ENCODE data around the gene ST3GAL4. TPM values are rescaled to one million over a fixed set of nuclear protein-coding genes. Genes with fewer than 3 reads are reported as not detected.

The ST3GAL4 gene
- total RNA-seq, 4 donors from 2014 or later: 24.7 to 35.2 (median 28.0) TPM

- TF ChIP-seq, protein P1, sequence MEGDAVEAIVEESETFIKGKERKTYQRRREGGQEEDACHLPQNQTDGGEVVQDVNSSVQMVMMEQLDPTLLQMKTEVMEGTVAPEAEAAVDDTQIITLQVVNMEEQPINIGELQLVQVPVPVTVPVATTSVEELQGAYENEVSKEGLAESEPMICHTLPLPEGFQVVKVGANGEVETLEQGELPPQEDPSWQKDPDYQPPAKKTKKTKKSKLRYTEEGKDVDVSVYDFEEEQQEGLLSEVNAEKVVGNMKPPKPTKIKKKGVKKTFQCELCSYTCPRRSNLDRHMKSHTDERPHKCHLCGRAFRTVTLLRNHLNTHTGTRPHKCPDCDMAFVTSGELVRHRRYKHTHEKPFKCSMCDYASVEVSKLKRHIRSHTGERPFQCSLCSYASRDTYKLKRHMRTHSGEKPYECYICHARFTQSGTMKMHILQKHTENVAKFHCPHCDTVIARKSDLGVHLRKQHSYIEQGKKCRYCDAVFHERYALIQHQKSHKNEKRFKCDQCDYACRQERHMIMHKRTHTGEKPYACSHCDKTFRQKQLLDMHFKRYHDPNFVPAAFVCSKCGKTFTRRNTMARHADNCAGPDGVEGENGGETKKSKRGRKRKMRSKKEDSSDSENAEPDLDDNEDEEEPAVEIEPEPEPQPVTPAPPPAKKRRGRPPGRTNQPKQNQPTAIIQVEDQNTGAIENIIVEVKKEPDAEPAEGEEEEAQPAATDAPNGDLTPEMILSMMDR (IDR thresholded peaks at IDR 0.05; ENCODE audit: low read depth): no peak
Observed at GRCh38 chr11:126413426-126413825, 57.9 kb downstream of the ST3GAL4 start.

DNA sequence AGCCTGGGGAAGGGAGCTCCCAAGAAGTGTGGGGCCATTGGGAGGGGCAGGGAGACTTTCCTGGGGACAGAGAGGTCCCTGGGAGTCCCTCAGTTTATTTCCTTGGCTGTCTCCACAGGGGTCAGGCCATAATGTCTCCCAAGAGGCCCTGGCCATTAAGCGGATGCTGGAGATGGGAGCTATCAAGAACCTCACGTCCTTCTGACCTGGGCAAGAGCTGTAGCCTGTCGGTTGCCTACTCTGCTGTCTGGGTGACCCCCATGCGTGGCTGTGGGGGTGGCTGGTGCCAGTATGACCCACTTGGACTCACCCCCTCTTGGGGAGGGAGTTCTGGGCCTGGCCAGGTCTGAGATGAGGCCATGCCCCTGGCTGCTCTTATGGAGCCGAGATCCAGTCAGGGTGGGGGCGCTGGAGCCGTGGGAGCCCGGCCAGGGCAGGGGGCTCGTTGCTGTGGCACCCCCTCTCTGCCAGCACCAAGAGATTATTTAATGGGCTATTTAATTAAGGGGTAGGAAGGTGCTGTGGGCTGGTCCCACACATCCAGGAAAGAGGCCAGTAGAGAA lies 58.4 kb downstream of the ST3GAL4 start:
- TF ChIP-seq, protein P1 (IDR thresholded peaks at IDR 0.05; ENCODE audit: low read depth): no peak

DNA sequence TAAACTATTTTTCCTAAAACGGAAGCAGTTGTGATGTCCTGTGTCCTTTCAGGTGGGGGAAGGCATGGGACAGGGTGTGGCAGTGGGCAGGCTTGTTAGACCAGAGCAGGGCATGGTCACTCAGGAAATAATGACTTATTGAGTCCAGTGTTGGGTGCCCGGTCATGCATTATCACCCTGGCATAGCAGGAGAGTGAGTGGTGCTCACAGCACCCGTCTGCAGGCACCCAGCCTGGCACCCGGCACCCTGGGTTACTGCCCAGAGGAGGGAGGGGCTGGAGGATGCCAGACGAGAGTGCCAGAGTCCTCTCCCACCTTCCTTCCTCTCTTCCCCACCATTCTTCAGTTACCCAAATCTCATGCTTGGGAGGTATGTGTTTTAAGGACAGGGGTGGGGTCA lies 59.1 kb downstream of the ST3GAL4 start:
- TF ChIP-seq, protein P1 (IDR thresholded peaks at IDR 0.05; ENCODE audit: low read depth): no peak

DNA sequence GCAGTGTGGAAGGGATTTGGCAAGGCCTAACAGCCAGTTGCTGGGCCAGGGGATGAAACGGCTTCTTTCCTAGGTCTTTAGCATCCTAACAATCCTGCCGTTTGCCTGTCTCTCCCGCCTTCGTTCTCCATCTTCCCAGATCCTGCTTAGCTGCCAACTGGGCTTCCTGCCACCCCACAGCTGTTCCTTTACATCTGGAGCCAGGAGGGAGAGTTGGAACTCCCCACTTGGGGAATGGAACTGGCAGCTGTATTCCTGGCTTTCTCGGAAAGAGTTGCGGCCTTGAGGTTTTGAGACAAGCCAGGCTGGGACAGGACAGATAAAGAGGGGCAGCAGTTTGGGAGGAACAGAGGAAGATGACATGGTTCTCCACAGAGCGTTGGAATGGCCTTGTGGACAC lies 59.6 kb downstream of the ST3GAL4 start:
- TF ChIP-seq, protein P1 (IDR thresholded peaks at IDR 0.05; ENCODE audit: low read depth): no peak

DNA sequence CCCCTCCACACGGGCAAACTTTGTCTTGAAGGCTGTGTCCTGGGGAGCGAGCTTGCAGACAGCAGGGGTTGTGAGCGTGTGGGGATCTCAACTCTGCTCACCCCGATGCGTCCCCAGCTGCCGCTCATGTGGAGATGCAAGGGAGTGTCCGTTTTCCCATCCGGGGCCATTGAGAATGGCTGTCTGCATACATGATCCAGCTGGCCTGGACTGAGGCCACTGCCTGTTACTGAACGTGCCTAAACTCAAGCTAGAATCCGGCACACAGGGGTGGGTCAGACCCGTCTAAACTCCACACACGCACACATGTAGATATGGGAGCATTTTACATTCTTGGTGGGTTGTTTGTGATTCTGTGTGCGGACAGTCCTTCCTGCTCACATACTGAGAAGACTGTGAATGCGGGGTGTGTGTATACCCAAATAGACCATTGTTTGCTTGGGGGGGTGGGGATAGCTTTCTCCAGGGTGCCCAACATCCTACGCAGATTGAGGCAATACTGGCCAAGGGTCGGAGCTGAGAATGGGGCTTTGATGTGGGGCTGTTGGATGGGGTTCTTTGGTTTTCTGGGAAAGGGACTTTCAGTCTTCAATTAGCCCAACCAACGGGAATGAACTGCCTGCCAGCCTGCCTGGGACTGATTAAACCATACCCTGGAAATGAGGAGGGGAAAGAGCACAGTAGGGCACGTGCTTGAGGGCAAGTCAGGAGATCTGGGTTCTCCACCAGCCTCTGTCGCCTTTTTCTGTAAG lies 60.4 kb downstream of the ST3GAL4 start:
- TF ChIP-seq, protein P1 (IDR thresholded peaks at IDR 0.05; ENCODE audit: low read depth): no peak

- TF ChIP-seq, protein P1 (IDR thresholded peaks at IDR 0.05; ENCODE audit: low read depth): no peak
Observed at GRCh38 chr11:126416542-126417090, 61.1 kb downstream of the ST3GAL4 start.

DNA sequence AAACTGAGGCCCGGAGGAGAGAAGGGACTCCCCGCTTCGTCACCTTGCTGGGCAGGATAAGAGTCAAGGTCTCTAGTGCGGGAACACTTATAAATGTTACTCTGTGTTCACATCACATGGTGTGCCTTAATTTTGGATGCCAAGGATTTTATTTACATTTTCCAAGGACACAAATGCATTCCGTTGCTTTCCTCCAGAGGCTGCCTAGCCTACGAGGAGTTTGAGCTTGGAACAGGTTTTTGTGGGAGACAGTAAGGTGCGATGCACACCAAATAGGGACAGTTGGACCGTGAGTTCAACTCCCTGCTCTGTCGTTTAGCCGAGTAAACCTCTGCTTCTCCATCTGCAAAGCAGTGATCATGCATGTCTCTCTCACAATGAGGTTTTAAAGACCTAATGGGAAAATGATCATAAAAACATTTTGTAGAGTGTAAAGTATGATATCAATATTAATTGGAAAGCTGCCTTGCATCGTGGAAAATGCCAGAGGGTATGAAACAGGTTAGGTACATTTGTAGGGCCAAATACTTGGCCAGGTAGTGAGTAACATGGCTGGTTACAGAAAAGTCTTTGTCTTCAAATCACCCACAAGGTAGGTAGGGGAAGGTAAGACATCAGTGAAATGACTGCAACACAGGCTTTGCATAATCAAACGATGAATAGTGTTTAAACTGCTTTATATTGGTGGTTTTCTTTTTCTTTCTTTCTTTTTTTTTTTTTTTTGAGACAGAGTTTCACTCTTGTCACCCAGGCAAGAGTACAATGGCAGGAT lies 61.8 kb downstream of the ST3GAL4 start:
- TF ChIP-seq, protein P1 (IDR thresholded peaks at IDR 0.05; ENCODE audit: low read depth): no peak
